GM18868 (cell line): ENCODE measurements around the gene CRB2.

Experiments
- ATAC-seq: cut with Tn5 transposase; IDR thresholded peaks from one replicate; pipeline ENCODE4 v1.9.1; 2021; ENCODE audit warnings: mild to moderate bottlenecking, moderate library complexity; ENCODE audit not compliant: unreplicated experiment

CRB2 gene

DNA sequence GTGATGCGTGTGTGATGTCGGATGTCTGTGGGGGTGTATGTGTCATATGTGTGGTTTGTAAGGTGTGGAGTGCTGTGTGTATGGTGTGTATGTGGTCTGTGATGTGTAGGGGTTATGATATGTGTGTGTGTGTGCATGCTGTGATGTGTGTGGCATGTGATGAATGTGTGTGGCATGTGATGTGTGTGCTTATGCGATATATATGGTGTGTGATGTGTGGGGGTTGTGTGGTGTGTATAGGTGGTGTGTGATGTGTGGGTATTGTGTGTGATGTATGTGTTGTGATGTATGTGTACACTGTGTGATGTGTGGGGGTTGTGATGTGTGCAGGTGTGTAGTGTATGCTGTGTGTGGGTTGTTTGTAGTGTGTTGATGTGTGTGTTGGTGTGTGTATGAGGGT lies 9.2 kb upstream of the CRB2 start:
- ATAC-seq: no peak

DNA sequence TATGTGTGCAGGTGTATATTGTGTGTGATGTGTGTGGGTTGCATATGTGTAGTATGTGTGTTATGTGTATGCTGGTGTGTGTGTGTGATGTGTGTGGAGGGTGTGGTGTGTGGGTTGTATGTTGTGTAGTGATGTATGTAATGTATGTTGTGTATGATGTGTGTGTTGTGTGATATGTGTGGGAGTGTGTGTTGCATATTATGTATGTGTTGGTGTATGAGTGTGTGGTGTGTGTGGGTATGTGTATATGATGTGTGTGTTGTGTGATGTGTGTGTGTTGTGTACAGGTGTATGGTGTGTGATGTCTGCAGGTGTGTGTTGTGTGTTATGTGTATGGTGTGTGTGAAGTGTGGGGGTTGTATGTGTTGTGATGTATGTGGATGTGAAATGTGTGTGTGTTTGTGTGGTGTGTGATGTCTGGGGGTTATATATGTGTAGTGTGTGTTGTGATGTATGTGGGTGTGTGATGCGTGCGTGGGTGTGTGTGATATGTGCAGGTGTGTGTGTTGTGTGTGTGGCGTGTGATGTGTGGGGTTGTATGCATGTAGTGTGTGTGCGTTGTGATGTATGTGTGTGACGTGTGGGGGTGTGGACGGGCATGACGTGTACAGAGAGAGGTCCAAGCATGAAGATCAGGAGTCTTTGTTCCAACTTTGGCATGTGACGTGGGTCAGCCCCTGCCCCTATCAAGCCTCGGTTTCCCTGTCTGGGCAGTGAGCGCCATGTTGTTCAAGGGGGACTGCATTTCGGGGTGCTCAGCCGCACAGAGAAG lies 8.5 kb upstream of the CRB2 start:
- ATAC-seq: no peak

DNA sequence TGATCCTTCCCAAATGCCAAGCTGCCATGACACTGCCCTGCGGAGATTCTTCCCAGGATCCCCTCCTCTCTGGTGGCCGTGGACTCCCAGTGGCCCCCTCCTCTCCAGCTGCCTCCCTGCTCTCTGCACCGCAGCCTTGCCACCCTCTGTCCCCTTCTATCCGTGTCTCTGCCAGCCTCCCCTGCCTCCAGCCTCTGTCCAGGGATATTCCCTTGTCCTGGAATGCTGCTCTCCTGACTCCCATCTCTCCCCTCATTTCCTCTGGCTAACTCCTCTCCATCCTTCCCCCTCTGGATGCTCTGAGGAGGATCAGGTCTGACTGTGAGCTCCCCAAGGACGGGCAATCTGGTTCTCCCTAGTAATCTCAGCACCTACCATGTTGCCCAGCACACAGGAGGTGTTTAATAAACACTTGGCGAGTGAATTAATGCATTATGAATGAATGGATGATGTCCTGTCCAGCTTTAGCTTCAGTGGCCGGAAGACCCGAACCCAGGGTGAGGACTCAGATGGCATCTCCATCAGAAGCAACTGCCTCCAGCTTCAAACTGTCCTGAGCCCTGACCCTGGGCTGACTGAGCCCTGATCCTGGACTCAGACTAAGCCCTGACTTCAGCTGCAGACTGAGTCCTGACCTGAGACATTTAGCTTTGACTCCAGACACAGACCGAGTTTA lies 7.5 kb upstream of the CRB2 start:
- no peak for ATAC-seq

DNA sequence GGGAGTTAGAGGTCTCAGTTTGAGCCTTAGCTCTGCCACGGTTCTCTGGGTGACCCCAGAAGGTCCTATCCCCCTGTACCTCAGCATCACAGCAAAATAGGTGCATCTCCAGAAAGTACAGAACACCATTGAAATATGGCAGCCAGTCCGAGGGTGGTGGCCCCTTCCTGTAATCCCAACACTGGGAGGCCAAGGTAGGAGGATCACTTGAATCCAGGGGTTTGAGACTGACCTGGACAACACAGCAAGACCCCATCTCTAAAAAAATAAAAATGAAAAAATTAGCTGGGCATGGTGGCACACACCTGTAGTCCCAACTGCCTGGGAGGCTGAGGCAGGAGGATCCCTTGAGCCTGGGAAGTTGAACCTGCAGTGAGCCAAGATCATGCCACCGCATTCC lies 7.0 kb upstream of the CRB2 start:
- no peak for ATAC-seq

DNA sequence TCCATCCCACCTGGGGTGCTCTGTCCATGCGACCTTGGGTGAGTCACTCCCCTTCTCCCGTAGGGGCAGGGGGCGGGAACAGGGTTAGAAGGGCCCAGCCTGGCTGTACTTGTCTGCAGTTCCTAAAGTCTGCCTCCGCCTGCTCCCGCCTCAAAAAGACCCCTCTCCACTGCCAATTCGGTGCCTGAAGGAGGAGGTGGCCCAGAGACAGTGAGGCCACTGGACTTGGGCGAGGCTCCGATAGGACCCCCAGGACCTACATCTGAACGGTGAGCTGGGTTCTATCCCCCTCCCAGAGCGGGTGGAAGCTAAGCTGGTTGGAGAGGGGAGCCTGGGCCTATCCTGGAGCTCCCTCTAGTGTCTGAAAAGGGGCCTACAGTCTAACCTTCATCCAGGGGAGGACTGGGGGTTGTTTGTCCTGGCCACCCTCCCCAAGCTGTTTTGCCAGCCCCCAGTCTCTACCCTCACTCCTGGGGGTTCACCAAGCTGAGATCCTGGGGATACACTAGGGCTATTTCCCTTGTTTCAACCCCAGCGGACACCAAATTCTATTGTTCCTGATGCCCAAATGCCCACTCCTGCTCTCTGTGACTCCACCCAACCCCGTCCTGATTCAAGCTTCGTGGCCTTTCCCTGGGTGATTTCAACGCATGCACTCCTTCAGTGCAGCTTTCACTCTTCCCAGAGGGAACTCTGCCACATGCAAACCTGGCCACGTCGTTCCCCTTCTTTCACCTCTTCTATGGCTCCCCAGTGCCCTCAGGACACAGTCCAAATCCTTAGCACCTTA lies 6.1 kb upstream of the CRB2 start:
- ATAC-seq: peak; percentile 65

DNA sequence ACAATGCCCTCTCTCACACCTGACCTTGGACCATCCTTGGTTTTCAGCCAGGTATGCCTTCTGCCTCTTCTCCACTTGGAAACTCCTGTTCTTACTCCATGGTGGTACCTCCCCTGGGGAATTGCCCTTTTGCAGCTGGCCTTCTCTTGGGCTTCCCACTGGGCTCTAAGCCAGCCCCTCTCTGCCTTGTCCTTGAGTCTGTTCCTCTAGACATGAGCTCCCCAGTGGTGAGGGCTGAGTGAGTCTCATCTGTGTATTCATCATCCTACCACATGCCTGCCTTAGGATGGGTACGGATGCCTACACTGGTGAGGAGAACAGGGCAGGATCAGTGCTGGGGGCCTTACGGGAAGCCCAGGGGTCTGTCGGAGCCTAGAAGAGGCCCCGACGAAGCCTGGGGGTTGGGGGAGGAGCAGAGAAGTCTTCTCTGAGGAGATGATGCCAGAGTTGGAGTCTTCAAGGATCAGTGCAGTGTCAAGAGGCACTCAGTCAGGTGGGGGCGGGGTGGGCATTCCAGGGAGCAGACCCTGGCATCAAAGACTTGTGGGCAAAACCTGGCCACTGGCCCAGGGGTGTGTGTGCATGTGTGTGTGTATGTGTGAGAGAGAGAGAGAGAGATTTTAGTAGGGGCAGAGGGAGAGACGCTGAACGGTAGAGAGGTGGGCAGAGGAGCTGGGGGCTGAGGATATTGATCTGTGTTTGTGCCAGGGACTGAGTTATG lies 5.2 kb upstream of the CRB2 start:
- ATAC-seq: no peak

DNA sequence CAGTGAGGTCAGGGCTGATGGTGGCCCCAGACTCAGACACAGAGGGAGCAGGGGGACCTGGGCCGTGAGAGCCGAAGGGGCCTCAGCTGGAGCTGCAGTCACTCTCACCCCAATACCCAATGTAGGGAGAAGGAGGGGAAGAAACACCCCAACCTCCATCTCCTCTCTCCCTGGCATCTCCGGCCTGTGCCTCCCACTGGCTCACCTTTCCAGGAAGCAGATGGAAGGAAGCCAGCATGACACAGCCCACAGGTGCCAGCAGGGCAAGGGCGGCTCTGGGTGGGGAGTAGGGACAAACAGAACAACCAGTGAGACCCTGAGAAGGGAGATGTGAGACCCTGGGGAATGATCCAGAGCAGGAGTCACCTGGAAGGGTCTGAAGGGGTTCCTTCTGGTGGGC lies 3.0 kb upstream of the CRB2 start:
- ATAC-seq: no peak

DNA sequence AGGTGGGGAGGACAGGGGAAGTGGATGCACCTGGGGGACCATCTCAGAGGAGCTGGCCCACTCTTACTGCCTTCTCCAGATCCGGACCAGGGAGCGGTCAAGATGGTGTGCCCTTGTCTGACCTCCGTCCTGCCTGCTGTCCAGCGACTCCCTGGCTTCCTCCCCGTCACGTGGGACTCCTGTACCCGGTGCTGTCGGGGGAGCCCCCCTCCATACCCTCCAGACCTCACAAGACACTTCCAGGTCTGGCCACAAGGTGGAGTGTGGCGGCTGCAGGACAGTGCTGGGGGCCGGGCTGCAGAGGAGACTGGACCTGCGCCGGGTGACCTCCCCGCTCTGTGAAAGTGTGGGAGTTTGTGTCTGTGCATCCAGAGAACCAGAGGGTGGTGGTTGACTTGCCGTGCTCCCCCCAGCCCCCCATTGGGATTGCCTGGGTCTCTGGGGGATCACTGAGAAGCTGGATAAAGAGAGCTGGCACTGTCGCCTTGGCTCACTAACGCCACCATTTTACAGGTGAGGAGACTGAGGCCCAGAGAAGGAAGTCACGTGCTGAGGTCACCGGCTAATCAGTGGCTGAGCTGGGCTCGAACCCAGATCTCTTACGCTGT lies 1.9 kb upstream of the CRB2 start:
- peak; percentile 76 for ATAC-seq

DNA sequence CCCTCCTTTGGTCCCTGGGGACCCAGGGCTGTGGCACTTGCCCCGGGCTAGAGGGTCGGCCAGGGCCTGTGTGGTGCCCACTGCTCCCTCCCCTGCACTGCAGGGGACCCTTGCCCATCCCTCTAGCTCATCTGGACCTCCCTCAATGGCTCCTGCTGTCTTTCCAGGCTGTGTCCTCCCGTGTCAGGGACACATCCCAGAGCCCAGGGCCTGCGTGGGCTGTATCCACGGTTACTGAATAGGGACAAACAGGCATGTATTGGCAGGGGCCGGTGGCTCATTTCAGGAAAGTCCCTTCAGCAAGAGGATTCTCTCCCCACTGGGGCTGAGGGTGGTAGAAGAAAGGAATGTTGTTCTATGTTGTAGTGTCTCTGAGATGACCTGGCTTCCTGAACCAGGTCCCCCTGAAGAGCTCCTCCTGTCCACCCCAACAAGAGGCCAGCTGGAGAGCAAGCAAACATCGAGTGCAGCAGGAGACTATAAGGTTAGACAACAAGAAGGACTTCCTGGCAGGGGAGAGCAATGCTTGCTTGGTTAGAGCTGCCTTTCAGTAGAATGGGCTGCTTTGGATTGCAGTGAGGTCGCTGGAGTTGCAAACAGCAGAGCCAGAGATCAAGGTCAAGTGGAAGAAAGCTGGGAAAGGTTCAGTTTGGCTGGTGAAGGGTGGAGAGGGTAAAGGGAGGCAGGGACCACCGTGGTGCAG lies 1.0 kb upstream of the CRB2 start:
- ATAC-seq: no peak

DNA sequence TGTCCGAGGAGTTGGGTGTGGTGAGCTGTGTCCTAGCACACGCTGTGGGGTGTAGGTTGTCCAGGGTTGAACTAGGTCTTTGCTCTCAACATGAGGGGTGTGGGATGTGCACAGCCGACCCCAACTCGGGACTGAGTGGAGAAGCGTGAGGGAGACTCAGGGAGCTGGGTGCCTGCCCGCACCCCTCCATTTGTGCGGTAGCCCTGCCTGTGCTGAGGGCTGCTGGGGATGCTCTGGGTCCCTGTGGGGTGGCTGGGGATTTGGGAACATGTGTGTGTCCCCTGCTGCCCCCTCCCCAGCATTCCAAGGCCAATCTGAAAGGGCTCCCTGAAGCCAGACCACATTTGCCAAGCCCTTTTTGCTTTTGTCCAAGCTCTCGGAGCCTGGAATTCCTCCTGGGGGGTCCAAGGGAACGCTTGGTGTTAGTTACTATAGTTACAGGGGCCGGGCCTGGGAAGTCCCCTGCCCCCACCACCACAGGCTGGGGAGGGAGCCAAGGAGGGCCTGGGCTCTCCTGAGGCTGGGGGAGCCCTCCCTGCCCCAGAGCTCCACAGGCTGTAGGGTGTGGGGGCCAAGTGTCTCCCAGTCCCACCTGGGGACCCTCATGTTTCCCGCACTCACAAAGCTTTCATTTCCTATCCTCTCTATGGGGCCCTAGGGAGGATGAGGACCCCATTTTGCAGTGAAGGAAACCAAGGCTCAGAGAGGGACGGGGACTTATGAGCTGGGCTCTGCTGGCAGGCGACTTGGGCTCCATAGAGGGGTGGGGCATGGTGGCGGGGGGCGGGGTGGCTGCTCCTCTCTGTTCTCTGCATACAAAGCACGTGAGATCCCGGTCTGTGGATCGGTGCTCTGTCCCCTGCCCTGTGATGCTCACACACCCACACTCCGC lies 1.1 kb downstream of the CRB2 start:
- no peak for ATAC-seq

DNA sequence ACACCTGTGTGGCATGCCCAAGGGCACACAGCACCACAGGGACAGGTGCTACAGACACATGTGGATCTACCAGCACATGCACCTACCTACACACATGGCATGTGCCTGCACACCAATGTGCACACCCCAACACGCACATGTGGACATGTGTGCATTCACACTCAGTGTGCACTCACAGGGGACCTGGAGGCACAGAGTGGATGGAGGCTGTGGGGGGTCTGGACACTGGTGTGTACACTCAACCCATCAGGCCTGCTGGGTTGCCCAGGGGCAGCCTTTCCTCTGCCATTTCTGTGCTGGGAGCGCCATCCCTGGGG lies 1.7 kb downstream of the CRB2 start:
- ATAC-seq: no peak

DNA sequence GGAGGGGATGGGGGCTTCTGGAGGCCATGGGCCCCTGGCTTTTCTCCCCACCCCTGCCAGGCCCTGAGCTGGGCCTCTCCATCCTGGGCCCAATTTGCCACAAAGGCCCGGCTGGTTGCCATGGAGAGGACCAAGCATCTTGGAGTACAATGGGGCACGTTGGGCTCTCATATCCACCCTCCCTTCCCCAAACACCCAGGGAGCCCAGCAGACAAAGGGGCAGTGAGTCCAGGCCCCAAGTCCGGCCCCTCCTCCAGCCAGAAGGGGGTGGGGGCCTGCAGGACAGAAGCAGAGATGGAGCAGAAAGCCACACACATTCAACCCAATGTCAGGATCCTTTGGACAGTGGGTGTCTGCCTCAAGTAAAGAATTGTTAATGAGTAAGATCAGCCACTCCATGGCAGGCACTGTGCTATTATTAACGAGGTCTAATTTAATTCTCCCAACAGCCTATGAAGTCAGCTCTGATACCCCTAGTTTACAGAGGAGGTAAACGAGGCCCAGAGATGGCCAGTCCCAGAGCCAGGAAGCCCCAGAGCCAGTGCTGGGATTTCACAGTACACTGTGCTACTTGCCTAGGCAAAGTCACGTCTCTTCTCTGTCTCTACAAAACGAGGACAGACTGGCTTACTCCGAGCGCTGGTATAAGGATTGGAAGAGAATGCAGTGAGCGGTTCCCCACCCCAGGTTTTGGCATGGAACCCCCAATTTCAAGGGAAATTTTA lies 2.3 kb downstream of the CRB2 start:
- ATAC-seq: no peak

DNA sequence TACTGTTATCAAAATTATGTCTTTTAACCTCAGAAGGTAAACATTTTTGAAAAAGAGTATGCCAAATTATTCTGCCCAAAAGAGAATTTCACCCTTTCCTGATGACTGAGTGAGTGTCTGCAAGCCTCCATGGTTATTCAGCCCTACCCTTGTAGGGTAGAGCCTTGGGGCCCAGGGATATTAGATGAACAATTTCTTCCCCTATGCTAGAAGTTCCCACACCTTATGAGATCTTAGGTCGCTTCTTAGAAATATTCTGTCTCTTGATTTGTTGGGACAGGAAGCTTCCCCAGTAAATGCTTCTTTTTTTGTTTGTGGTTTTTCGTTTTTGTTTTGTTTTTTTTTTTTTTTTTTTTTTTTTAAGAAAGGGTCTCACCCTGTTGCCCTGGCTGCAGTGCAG lies 3.1 kb downstream of the CRB2 start:
- ATAC-seq: no peak

DNA sequence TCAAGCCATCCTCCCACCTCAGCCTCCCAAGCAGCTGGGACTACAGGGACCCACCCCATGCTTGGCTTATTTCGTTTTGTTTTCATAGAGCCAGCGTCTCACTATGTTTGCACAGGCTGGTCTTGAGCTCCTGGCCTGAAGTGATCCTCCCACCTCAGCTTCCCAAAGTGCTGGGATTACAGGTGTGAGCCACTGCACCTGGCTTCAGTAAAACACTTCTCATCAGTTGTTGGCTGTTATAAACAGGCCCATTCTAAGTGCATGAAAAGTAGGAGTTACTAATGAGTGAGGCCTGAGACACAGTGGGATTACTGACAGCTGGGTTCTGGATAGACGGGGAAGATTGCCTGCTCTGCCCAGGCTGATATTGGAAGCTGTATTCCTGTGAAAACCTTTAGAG lies 3.5 kb downstream of the CRB2 start:
- ATAC-seq: no peak

DNA sequence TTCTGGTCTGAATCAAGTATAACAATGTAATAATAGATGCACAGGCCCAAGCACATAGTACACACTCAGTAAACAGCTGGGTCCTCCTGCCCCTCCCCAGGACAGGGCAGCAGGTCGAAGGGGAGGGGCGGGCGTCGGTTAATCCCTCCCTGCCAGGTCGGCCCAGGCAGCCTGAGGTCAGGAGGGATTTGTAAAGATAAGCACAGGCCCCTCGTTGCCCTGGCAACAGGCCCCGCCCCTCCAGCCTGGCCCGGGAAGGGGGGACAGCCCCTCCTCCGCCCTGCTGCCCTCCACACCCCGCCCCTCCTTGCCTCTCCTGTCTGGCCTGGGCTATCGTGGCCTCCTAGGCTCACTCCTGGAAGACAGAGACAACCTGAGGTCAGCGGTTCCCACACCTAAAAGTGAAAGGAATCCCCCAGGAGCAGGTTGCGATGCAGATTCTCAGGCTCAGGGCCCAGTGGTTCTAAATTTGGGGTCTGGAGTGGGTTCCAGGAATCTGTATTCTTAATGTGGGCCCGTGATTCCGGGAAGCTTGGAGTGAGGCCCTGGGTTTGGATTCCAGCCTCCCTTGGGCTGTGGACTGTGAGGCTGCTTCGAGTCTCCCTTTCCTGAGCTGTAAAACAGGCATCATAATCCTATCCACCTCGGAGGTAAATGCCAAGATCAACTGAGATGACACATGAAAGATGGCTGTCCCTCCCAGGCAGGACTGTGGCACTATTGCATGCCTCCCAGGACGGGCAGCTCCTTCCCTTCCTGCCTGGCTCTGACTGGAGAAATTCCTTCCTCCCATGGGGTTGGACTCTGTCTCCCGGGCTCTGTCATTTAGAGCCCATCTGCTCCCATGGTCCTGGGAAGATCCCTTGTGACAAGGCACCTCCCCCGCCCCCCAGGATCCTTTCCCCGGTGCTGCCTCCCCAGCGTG lies 4.4 kb downstream of the CRB2 start:
- ATAC-seq: no peak

DNA sequence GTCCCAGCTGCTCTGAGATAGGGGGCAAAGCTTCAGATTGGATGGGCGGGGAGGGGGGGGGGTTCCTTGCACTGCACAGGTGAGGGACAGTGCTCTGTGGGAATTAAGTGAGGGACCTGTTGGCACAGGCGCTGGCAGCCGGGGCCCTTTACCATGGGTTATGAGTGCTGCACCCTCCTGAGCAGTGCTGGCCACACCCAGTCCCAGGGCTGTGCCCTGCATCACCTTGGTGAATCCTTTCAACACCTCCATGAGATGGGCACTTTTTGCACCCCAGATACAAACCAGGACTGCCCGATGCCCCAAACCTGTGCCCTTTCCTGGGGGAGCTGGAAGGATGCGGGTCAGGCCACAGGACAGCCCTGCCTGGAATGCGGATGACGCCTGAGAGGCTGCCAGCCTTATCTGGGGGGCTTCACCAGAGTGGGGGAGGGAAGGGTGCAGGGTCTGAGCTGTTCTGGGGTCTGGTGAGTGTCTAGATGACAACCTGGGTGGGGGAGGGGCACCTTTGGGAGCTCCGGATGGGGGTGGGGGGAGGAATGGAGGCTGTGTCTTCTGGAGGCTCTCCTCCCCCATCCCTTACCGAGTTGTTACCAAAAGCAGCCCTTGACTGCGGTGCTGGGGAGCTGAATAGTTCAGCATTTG lies 5.2 kb downstream of the CRB2 start:
- ATAC-seq: no peak
